Measurements from ENCODE around the gene GTF2IRD1.
A peak's percentile ranks its signal among the peaks of the same experiment; 100 is the strongest.

Gene GTF2IRD1

GRCh38 chr7:74461970-74462706 lies 8.4 kb downstream of the GTF2IRD1 start:
- Histone ChIP-seq H3K36me3 (ENCODE audit: insufficient read depth, insufficient read length, low read length) (peaks cover 12% of the 10 kb centered on the region), H3K4me3 (ENCODE audit: insufficient read length, low read depth) (no peak overlapping the region), H3K27me3 (ENCODE audit: insufficient read depth, insufficient read length) (no peaks in the 10 kb centered on the region), H3K9me3 (ENCODE audit: insufficient read depth, low read length) (no peaks in the 10 kb centered on the region), H3K4me1 (ENCODE audit: insufficient read depth, insufficient read length) (peaks cover 7% of the 10 kb centered on the region), H3K9ac (ENCODE audit: insufficient read length, low read depth) (no peak overlapping the region)
- no peak for TF ChIP-seq SUZ12 (IDR thresholded peaks at IDR 0.05; ENCODE audit: extremely low read depth, insufficient read depth, insufficient read length)
- no peak for TF ChIP-seq ZNF274 (IDR thresholded peaks at IDR 0.05; ENCODE audit: low read depth, low read length)
- no peak for TF ChIP-seq YY1 (IDR thresholded peaks at IDR 0.05; ENCODE audit: insufficient read depth, insufficient read length)
- no peak for DNase-seq (ENCODE audit: low read depth, low spot score)

- Histone ChIP-seq H3K9me3 (ENCODE audit: insufficient read depth, low read length) (no peaks in the 10 kb centered on the region), H3K4me1 (ENCODE audit: insufficient read depth, insufficient read length) (peaks cover 7% of the 10 kb centered on the region), H3K36me3 (ENCODE audit: insufficient read depth, insufficient read length, low read length) (peaks cover 12% of the 10 kb centered on the region), H3K9ac (ENCODE audit: insufficient read length, low read depth) (no peak overlapping the region), H3K27me3 (ENCODE audit: insufficient read depth, insufficient read length) (no peaks in the 10 kb centered on the region), H3K4me3 (ENCODE audit: insufficient read length, low read depth) (no peak overlapping the region)
- DNase-seq (ENCODE audit: low read depth, low spot score) = no peak
- TF ChIP-seq SUZ12 (IDR thresholded peaks at IDR 0.05; ENCODE audit: extremely low read depth, insufficient read depth, insufficient read length) (no peak), YY1 (IDR thresholded peaks at IDR 0.05; ENCODE audit: insufficient read depth, insufficient read length) (no peak), ZNF274 (IDR thresholded peaks at IDR 0.05; ENCODE audit: low read depth, low read length) (no peak)
These were observed 9.0 kb downstream of the GTF2IRD1 start for GRCh38 chr7:74462707-74463100.

- H3K9me3 ChIP-seq (ENCODE audit: insufficient read depth, low read length) = no peaks in the 10 kb centered on the region
- peaks cover 12% of the 10 kb centered on the region for H3K36me3 ChIP-seq (ENCODE audit: insufficient read depth, insufficient read length, low read length)
- no peak for DNase-seq (ENCODE audit: low read depth, low spot score)
- H3K4me3 ChIP-seq (ENCODE audit: insufficient read length, low read depth) = no peak overlapping the region
- H3K27me3 ChIP-seq (ENCODE audit: insufficient read depth, insufficient read length) = no peaks in the 10 kb centered on the region
- TF ChIP-seq ZNF274 (IDR thresholded peaks at IDR 0.05; ENCODE audit: low read depth, low read length) = no peak
- peaks cover 7% of the 10 kb centered on the region for H3K4me1 ChIP-seq (ENCODE audit: insufficient read depth, insufficient read length)
- no peak overlapping the region for H3K9ac ChIP-seq (ENCODE audit: insufficient read length, low read depth)
These were observed 11.5 kb downstream of the GTF2IRD1 start for GRCh38 chr7:74464931-74465886.

GRCh38 chr7:74466196-74466813 lies 12.6 kb downstream of the GTF2IRD1 start:
- peaks cover 12% of the 10 kb centered on the region for H3K36me3 ChIP-seq (ENCODE audit: insufficient read depth, insufficient read length, low read length)
- peaks cover 7% of the 10 kb centered on the region for H3K4me1 ChIP-seq (ENCODE audit: insufficient read depth, insufficient read length)
- TF ChIP-seq SUZ12 (IDR thresholded peaks at IDR 0.05; ENCODE audit: extremely low read depth, insufficient read depth, insufficient read length) = no peak
- no peak for TF ChIP-seq YY1 (IDR thresholded peaks at IDR 0.05; ENCODE audit: insufficient read depth, insufficient read length)
- no peak for TF ChIP-seq ZNF274 (IDR thresholded peaks at IDR 0.05; ENCODE audit: low read depth, low read length)
- no peaks in the 10 kb centered on the region for H3K9me3 ChIP-seq (ENCODE audit: insufficient read depth, low read length)
- no peaks in the 10 kb centered on the region for H3K27me3 ChIP-seq (ENCODE audit: insufficient read depth, insufficient read length)
- no peak for DNase-seq (ENCODE audit: low read depth, low spot score)
- H3K9ac ChIP-seq (ENCODE audit: insufficient read length, low read depth) = peak overlapping the region; percentile 8
- H3K4me3 ChIP-seq (ENCODE audit: insufficient read length, low read depth) = no peak overlapping the region

- H3K9ac ChIP-seq (ENCODE audit: insufficient read length, low read depth) = no peak overlapping the region
- H3K4me3 ChIP-seq (ENCODE audit: insufficient read length, low read depth) = no peak overlapping the region
- H3K9me3 ChIP-seq (ENCODE audit: insufficient read depth, low read length) = no peaks in the 10 kb centered on the region
- DNase-seq (ENCODE audit: low read depth, low spot score) = no peak
- TF ChIP-seq SUZ12 (IDR thresholded peaks at IDR 0.05; ENCODE audit: extremely low read depth, insufficient read depth, insufficient read length) (no peak), ZNF274 (IDR thresholded peaks at IDR 0.05; ENCODE audit: low read depth, low read length) (no peak), YY1 (IDR thresholded peaks at IDR 0.05; ENCODE audit: insufficient read depth, insufficient read length) (no peak)
- H3K36me3 ChIP-seq (ENCODE audit: insufficient read depth, insufficient read length, low read length) = peaks cover 15% of the 10 kb centered on the region
- H3K4me1 ChIP-seq (ENCODE audit: insufficient read depth, insufficient read length) = peaks cover 6% of the 10 kb centered on the region
- no peaks in the 10 kb centered on the region for H3K27me3 ChIP-seq (ENCODE audit: insufficient read depth, insufficient read length)
These were observed 14.2 kb downstream of the GTF2IRD1 start for GRCh38 chr7:74467876-74468275.

- Histone ChIP-seq H3K36me3 (ENCODE audit: insufficient read depth, insufficient read length, low read length) (peaks cover 6% of the 10 kb centered on the region), H3K9me3 (ENCODE audit: insufficient read depth, low read length) (no peaks in the 10 kb centered on the region), H3K27me3 (ENCODE audit: insufficient read depth, insufficient read length) (no peaks in the 10 kb centered on the region), H3K4me3 (ENCODE audit: insufficient read length, low read depth) (no peak overlapping the region), H3K9ac (ENCODE audit: insufficient read length, low read depth) (no peak overlapping the region), H3K4me1 (ENCODE audit: insufficient read depth, insufficient read length) (peaks cover 6% of the 10 kb centered on the region)
- no peak for DNase-seq (ENCODE audit: low read depth, low spot score)
- TF ChIP-seq ZNF274 (IDR thresholded peaks at IDR 0.05; ENCODE audit: low read depth, low read length) = no peak
- TF ChIP-seq YY1 (IDR thresholded peaks at IDR 0.05; ENCODE audit: insufficient read depth, insufficient read length) = no peak
- no peak for TF ChIP-seq SUZ12 (IDR thresholded peaks at IDR 0.05; ENCODE audit: extremely low read depth, insufficient read depth, insufficient read length)
These were observed 16.8 kb downstream of the GTF2IRD1 start for GRCh38 chr7:74470504-74470903.

GRCh38 chr7:74473116-74473515 lies 19.4 kb downstream of the GTF2IRD1 start:
- Histone ChIP-seq H3K4me1 (ENCODE audit: insufficient read depth, insufficient read length) (peaks cover 3% of the 10 kb centered on the region), H3K27me3 (ENCODE audit: insufficient read depth, insufficient read length) (no peaks in the 10 kb centered on the region), H3K9me3 (ENCODE audit: insufficient read depth, low read length) (no peaks in the 10 kb centered on the region), H3K9ac (ENCODE audit: insufficient read length, low read depth) (no peak overlapping the region), H3K4me3 (ENCODE audit: insufficient read length, low read depth) (no peak overlapping the region), H3K36me3 (ENCODE audit: insufficient read depth, insufficient read length, low read length) (peaks cover 5% of the 10 kb centered on the region)
- no peak for DNase-seq (ENCODE audit: low read depth, low spot score)
- TF ChIP-seq ZNF274 (IDR thresholded peaks at IDR 0.05; ENCODE audit: low read depth, low read length) (no peak), YY1 (IDR thresholded peaks at IDR 0.05; ENCODE audit: insufficient read depth, insufficient read length) (no peak), SUZ12 (IDR thresholded peaks at IDR 0.05; ENCODE audit: extremely low read depth, insufficient read depth, insufficient read length) (no peak)
